Hepatocyte (in vitro differentiated cells): ENCODE results near the gene VAMP8. TPM values are rescaled to one million over a fixed set of nuclear protein-coding genes. Genes with fewer than 3 reads are reported as not detected.

Source experiments
- DNase-seq: peaks from one replicate; pipeline ENCODE4 v3.0.0-alpha.2; 2016; ENCODE audit warnings: low spot score
- H2AFZ ChIP-seq: fragments of 200-600 bp; sonication (generic); 2 replicates; pipeline ENCODE4 v1.6.0; 2016; ENCODE audit warnings: antibody characterized with exemption, mild to moderate bottlenecking
- H3K27ac ChIP-seq: fragments of 200-600 bp; sonication (generic); 2 replicates; pipeline ENCODE4 v1.5.1; 2016; ENCODE audit warnings: mild to moderate bottlenecking
- H3K27me3 ChIP-seq: fragments of 200-600 bp; sonication (generic); 2 replicates; pipeline ENCODE4 v1.6.1; 2016
- H3K36me3 ChIP-seq: fragments of 200-600 bp; sonication (generic); replicated peaks from 2 replicates; pipeline ENCODE4 v1.5.1; 2016; ENCODE audit warnings: low read depth; ENCODE audit not compliant: insufficient read depth
- H3K4me1 ChIP-seq: fragments of 200-600 bp; sonication (generic); 2 replicates; pipeline ENCODE4 v1.5.1; 2016; ENCODE audit warnings: mild to moderate bottlenecking, moderate library complexity; ENCODE audit not compliant: insufficient read depth
- H3K4me2 ChIP-seq: fragments of 200-600 bp; sonication (generic); 2 replicates; pipeline ENCODE4 v1.6.0; 2016
- H3K4me3 ChIP-seq: fragments of 200-600 bp; sonication (generic); 2 replicates; pipeline ENCODE4 v1.5.1; 2016; ENCODE audit warnings: mild to moderate bottlenecking
- H3K79me2 ChIP-seq: fragments of 200-600 bp; sonication (generic); 2 replicates; pipeline ENCODE4 v1.6.0; 2017; ENCODE audit warnings: mild to moderate bottlenecking
- H3K9me2 ChIP-seq: fragments of 200-600 bp; sonication (generic); replicated peaks from 2 replicates; pipeline ENCODE4 v1.6.0; 2017; ENCODE audit warnings: mild to moderate bottlenecking; ENCODE audit not compliant: insufficient read depth
- H3K9me3 ChIP-seq: fragments of 200-600 bp; sonication (generic); 2 replicates; pipeline ENCODE4 v1.5.1; 2016; ENCODE audit warnings: low read depth, mild to moderate bottlenecking
- H4K20me1 ChIP-seq: fragments of 200-600 bp; sonication (generic); 2 replicates; pipeline ENCODE4 v1.6.0; 2016; ENCODE audit warnings: mild to moderate bottlenecking; ENCODE audit not compliant: insufficient read depth, poor library complexity, severe bottlenecking
- CTCF ChIP-seq: fragments of 200-600 bp; sonication (generic); IDR thresholded peaks from 2 replicates; pipeline ENCODE4 v1.5.1; 2016; ENCODE audit warnings: antibody characterized with exemption, mild to moderate bottlenecking; ENCODE audit not compliant: poor library complexity
- EZH2 ChIP-seq: fragments of 200-600 bp; sonication (generic); IDR thresholded peaks from 2 replicates; pipeline ENCODE4 v1.6.1; 2016; ENCODE audit warnings: antibody characterized with exemption, mild to moderate bottlenecking, borderline replicate concordance
- EZH2phosphoT487 ChIP-seq: fragments of 200-600 bp; sonication (generic); IDR thresholded peaks from one replicate; pipeline ENCODE4 v1.6.1; 2018; ENCODE audit warnings: antibody characterized with exemption, mild to moderate bottlenecking, low read depth, moderate library complexity; ENCODE audit not compliant: unreplicated experiment, severe bottlenecking
- WGBS: methylation state at CpG from one replicate; pipeline ENCODE4 v1.1.6; 2016; ENCODE audit warnings: low lambda C conversion rate; ENCODE audit errors: missing lambda C conversion rate; 5-methylcytosine and 5-hydroxymethylcytosine counted together
- polyA plus RNA-seq: library from polyadenylated mRNA; unstranded; fragments of >200 nt; fragmentation: Nextera tagmentation; extraction: Ambion mirVana; gene quantifications from 2 replicates; pipeline ENCODE4 v1.2.1, GENCODE V29; 2016
- total RNA-seq: library from RNA; depleted of rRNA; stranded (reverse); fragments of >200 nt; gene quantifications from 2 replicates; pipeline ENCODE4 v1.2.3, GENCODE V29; 2014

The VAMP8 gene
- total and polyA plus RNA-seq, 2 experiments from 2014 or later = 50.7 to 213 TPM

- Histone ChIP-seq H3K27ac (peak overlapping the region; percentile 73), H3K4me1 (peaks cover 33% of the 10 kb centered on the region)
These were observed 27.4 kb downstream of the VAMP8 start for GRCh38 chr2:85604568-85605339.

GRCh38 chr2:85605406-85606115 is 28.2 kb downstream of the VAMP8 start:
- Histone ChIP-seq H3K4me2 (peak overlapping the region; percentile 60), H3K79me2 (peaks cover 45% of the 10 kb centered on the region), H3K4me1 (peaks cover 37% of the 10 kb centered on the region)

More at GRCh38 chr2:85604568-85605339, 27.4 kb downstream of the VAMP8 start:
- no peaks in the 10 kb centered on the region for H3K27me3 ChIP-seq
- TF ChIP-seq EZH2 (no peak), CTCF (no peak), EZH2phosphoT487 (no peak)
- WGBS = 77% methylated on average over 6 of the region's 6 CpGs
- no peak for DNase-seq
- H3K79me2 ChIP-seq = peaks cover 37% of the 10 kb centered on the region
- H3K4me3 ChIP-seq = no peak overlapping the region
- no peaks in the 10 kb centered on the region for H4K20me1 ChIP-seq
- H3K9me2 ChIP-seq = no peaks in the 10 kb centered on the region
- H3K4me2 ChIP-seq = peak overlapping the region; percentile 78
- no peaks in the 10 kb centered on the region for H3K36me3 ChIP-seq
- no peak overlapping the region for H2AFZ ChIP-seq
- no peaks in the 10 kb centered on the region for H3K9me3 ChIP-seq

GRCh38 chr2:85606116-85606455 is 28.7 kb downstream of the VAMP8 start:
- H3K9me3 ChIP-seq = no peaks in the 10 kb centered on the region
- peak overlapping the region; percentile 73 for H3K27ac ChIP-seq
- H3K9me2 ChIP-seq = no peaks in the 10 kb centered on the region
- H3K4me3 ChIP-seq = no peak overlapping the region
- 71% methylated on average over 7 of the region's 7 CpGs for WGBS
- H4K20me1 ChIP-seq = peaks cover 1% of the 10 kb centered on the region
- no peak for TF ChIP-seq CTCF
- H2AFZ ChIP-seq = no peak overlapping the region
- no peaks in the 10 kb centered on the region for H3K27me3 ChIP-seq
- peaks cover 40% of the 10 kb centered on the region for H3K4me1 ChIP-seq
- peaks cover 46% of the 10 kb centered on the region for H3K79me2 ChIP-seq
- H3K4me2 ChIP-seq = peak overlapping the region; percentile 60
- no peaks in the 10 kb centered on the region for H3K36me3 ChIP-seq
- DNase-seq = no peak

More at GRCh38 chr2:85605406-85606115, 28.2 kb downstream of the VAMP8 start:
- Histone ChIP-seq H3K36me3 (no peaks in the 10 kb centered on the region), H2AFZ (no peak overlapping the region), H3K9me2 (no peaks in the 10 kb centered on the region), H4K20me1 (no peaks in the 10 kb centered on the region), H3K27me3 (no peaks in the 10 kb centered on the region), H3K4me3 (no peak overlapping the region), H3K9me3 (no peaks in the 10 kb centered on the region), H3K27ac (peak overlapping the region; percentile 73)
- 33% methylated on average over 4 of the region's 4 CpGs for WGBS
- DNase-seq = peak; percentile 69
- TF ChIP-seq CTCF (no peak), EZH2phosphoT487 (no peak), EZH2 (no peak)
